ENCODE results near the gene RP2.

GRCh38 chrX:46927718-46928117, 90.9 kb downstream of the RP2 start:
- TF ChIP-seq POLR2A (IDR thresholded peaks at IDR 0.05): no peak
- no peak for TF ChIP-seq CTCF (IDR thresholded peaks at IDR 0.05)
- no peak for TF ChIP-seq EP300 (IDR thresholded peaks at IDR 0.05)
